HepG2 (cell line): ENCODE measurements around the gene KLHDC4. TPM values are rescaled to one million over a fixed set of nuclear protein-coding genes. Genes with fewer than 3 reads are reported as not detected.

Source experiments
- EED ChIP-seq: sonication (generic); formaldehyde crosslinking; IDR thresholded peaks from 2 replicates; pipeline ENCODE4 v1.5.0; 2020; ENCODE audit warnings: mild to moderate bottlenecking, missing genetic modification reagents
- ELF4 ChIP-seq: sonication (generic); formaldehyde crosslinking; IDR thresholded peaks from 2 replicates; pipeline ENCODE4 v1.5.0; 2020; ENCODE audit warnings: missing genetic modification reagents, mild to moderate bottlenecking, moderate library complexity, borderline replicate concordance
- FOXK1 ChIP-seq: sonication (generic); formaldehyde crosslinking; IDR thresholded peaks from 2 replicates; pipeline ENCODE4 v1.4.0; 2020; ENCODE audit warnings: low read depth, missing genetic modification reagents, borderline replicate concordance
- NFKB2 ChIP-seq: sonication (generic); formaldehyde crosslinking; IDR thresholded peaks from 2 replicates; pipeline ENCODE4 v1.4.0; 2020; ENCODE audit warnings: missing genetic modification reagents, borderline replicate concordance
- NONO ChIP-seq, 2 experiments: fragments of 450-650 bp in 1 of 2; sonication (generic) in 1 of 2; formaldehyde crosslinking in 1 of 2; IDR thresholded peaks in 1 of 2; conservative IDR thresholded peaks in 1 of 2; 2 replicates each; pipeline versions ENCODE4 v1.6.1 to v1.8.0; 2017 to 2022; ENCODE audit warnings: mild to moderate bottlenecking in 1 of 2, missing genetic modification reagents in 1 of 2, moderate library complexity in 1 of 2
- PAXIP1 ChIP-seq: sonication (generic); formaldehyde crosslinking; conservative IDR thresholded peaks from 2 replicates; pipeline ENCODE4 v1.4.0; 2020; ENCODE audit warnings: mild to moderate bottlenecking, missing genetic modification reagents, moderate library complexity
- RERE ChIP-seq: IDR thresholded peaks from 2 replicates; pipeline ENCODE4 v1.6.1; 2016; ENCODE audit warnings: low read depth, missing genetic modification reagents, missing compliant biosample characterization
- RXRA ChIP-seq: sonication (generic); formaldehyde crosslinking; IDR thresholded peaks from 2 replicates; pipeline ENCODE4 v1.5.1; 2020; ENCODE audit warnings: missing genetic modification reagents
- SMAD9 ChIP-seq: sonication (generic); formaldehyde crosslinking; IDR thresholded peaks from 2 replicates; pipeline ENCODE4 v1.5.1; 2020; ENCODE audit warnings: mild to moderate bottlenecking, missing genetic modification reagents
- SPEN ChIP-seq: sonication (generic); formaldehyde crosslinking; IDR thresholded peaks from 2 replicates; pipeline ENCODE4 v1.5.1; 2020; ENCODE audit warnings: low read depth, mild to moderate bottlenecking, missing genetic modification reagents
- TP53 ChIP-seq: sonication (generic); formaldehyde crosslinking; conservative IDR thresholded peaks from 2 replicates; pipeline ENCODE4 v1.4.0; 2020; ENCODE audit warnings: missing genetic modification reagents
- ZBTB21 ChIP-seq: sonication (generic); formaldehyde crosslinking; IDR thresholded peaks from 2 replicates; pipeline ENCODE4 v1.4.0; 2020; ENCODE audit warnings: missing genetic modification reagents
- ZFP82 ChIP-seq: sonication (generic); formaldehyde crosslinking; IDR thresholded peaks from 2 replicates; pipeline ENCODE4 v1.5.1; 2020; ENCODE audit warnings: mild to moderate bottlenecking, missing genetic modification reagents, borderline replicate concordance
- ZMYM2 ChIP-seq: sonication (generic); formaldehyde crosslinking; IDR thresholded peaks from 2 replicates; pipeline ENCODE4 v1.8.0; 2022; ENCODE audit warnings: mild to moderate bottlenecking, missing genetic modification reagents
- ZNF12 ChIP-seq: sonication (generic); formaldehyde crosslinking; IDR thresholded peaks from 2 replicates; pipeline ENCODE4 v1.5.0; 2020; ENCODE audit warnings: missing genetic modification reagents
- polyA plus RNA-seq, 8 experiments: library from polyadenylated mRNA; depleted of rRNA in 3 of 8; stranded (reverse) in 7 of 8; unstranded in 1 of 8; fragments of >200 nt; fragmentation: Illumina TruSeq in 4 of 8; extraction: Trizol in 4 of 8; gene quantifications; 2 replicates each; pipeline versions ENCODE4 v1.2.1 to v1.2.3, GENCODE V29; 2011 to 2016; ENCODE audit warnings: low read depth in 4 of 8, missing spikeins in 1 of 8, mixed read lengths in 1 of 8; ENCODE audit not compliant: insufficient read depth in 1 of 8
- total RNA-seq, 5 experiments: library from RNA; depleted of rRNA; stranded (reverse); fragments of >200 nt; fragmentation: Illumina TruSeq; extraction: Trizol; gene quantifications; 2 replicates each; pipeline ENCODE4 v1.2.3, GENCODE V29; 2016; ENCODE audit warnings: low read depth in 1 of 5
- TF ChIP-seq, protein P1 (sequence below): sonication (generic); formaldehyde crosslinking; IDR thresholded peaks from 2 replicates; pipeline ENCODE4 v1.4.0; 2020; ENCODE audit warnings: missing genetic modification reagents
- TF ChIP-seq, protein P2 (sequence below): sonication (generic); formaldehyde crosslinking; IDR thresholded peaks from 2 replicates; pipeline ENCODE4 v1.5.1; 2020; ENCODE audit warnings: mild to moderate bottlenecking, missing genetic modification reagents, moderate library complexity

The KLHDC4 gene
- total and polyA plus RNA-seq, 2 of the 13 experiments (the other 11 are each of a cell fraction or from before 2014, with no cell fraction given) = 18.7 to 31.8 TPM

DNA sequence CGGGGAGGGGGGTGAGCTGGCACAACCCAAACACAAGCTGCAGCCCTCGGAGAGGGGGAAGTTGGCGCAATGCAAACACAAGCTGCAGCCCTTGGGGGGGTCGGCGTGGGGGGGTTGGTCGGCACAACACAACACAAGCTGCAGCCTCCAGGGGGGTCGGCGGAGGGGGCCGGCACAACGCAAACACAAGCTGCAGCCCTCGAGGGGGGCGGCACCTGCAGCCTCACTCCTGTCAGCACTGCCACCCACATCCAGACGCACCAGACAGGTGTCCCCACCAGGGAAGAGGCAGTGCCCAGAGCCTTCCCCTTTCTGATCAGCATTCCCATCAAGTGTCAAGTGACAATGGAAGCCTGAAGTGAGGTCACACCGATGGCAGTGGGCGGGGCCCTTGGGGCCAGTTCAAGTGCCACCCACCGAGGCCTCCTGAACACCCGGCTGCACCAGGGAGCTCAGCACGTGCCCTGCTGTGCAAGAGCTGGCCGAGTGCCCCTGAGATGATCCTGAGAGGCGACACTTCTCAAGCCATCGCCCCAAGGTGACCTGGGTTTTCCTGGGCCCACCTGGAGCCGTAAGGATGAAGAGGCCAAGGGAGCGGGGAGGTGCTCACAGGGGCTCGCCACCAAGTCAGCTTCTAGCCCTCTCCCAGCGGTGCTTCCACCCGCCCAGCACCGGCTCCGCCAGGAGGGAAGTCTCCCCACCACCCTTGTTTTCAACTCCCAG is 59.3 kb downstream of the KLHDC4 start (continued):
- TF ChIP-seq, protein P1, sequence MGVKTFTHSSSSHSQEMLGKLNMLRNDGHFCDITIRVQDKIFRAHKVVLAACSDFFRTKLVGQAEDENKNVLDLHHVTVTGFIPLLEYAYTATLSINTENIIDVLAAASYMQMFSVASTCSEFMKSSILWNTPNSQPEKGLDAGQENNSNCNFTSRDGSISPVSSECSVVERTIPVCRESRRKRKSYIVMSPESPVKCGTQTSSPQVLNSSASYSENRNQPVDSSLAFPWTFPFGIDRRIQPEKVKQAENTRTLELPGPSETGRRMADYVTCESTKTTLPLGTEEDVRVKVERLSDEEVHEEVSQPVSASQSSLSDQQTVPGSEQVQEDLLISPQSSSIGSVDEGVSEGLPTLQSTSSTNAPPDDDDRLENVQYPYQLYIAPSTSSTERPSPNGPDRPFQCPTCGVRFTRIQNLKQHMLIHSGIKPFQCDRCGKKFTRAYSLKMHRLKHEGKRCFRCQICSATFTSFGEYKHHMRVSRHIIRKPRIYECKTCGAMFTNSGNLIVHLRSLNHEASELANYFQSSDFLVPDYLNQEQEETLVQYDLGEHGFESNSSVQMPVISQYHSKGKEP (CRISPR knock-in tag) = no peak; the same call in 1 of the 2 replicates
- TF ChIP-seq ZBTB21 (CRISPR knock-in tag) (no peak), NONO (IDR thresholded peaks at IDR 0.05) (no peak), NONO (CRISPR knock-in tag; conservative IDR thresholded peaks at IDR 0.05) (peak; percentile 63), PAXIP1 (CRISPR knock-in tag) (peak; percentile 47; the same call in 1 of the 2 replicates), EED (CRISPR knock-in tag) (no peak), ZMYM2 (no peak), RERE (peak; percentile 64; the same call in 1 of the 2 replicates), ZFP82 (CRISPR knock-in tag) (0 out of 2 replicates have a peak, but pooled peaks have one; percentile 39), SMAD9 (CRISPR knock-in tag) (no peak), NFKB2 (CRISPR knock-in tag) (peak; percentile 38; the same call in 1 of the 2 replicates), RXRA (CRISPR knock-in tag) (peak; percentile 55; the same call in 1 of the 2 replicates), ZNF12 (CRISPR knock-in tag) (no peak), TP53 (CRISPR knock-in tag) (no peak), ELF4 (CRISPR knock-in tag) (no peak), SPEN (CRISPR knock-in tag) (0 out of 2 replicates have a peak, but pooled peaks have one; percentile 9), FOXK1 (CRISPR knock-in tag) (no peak)
- TF ChIP-seq, protein P2, sequence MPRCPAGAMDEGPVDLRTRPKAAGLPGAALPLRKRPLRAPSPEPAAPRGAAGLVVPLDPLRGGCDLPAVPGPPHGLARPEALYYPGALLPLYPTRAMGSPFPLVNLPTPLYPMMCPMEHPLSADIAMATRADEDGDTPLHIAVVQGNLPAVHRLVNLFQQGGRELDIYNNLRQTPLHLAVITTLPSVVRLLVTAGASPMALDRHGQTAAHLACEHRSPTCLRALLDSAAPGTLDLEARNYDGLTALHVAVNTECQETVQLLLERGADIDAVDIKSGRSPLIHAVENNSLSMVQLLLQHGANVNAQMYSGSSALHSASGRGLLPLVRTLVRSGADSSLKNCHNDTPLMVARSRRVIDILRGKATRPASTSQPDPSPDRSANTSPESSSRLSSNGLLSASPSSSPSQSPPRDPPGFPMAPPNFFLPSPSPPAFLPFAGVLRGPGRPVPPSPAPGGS = no peak
